H1 (cell line): ENCODE measurements around the gene ZNF396. TPM values are rescaled to one million over a fixed set of nuclear protein-coding genes. Genes with fewer than 3 reads are reported as not detected.

Source experiments
- BACH1 ChIP-seq: IDR thresholded peaks from 2 replicates; pipeline ENCODE4 v1.6.1; 2012; ENCODE audit warnings: low read length, improper control_type of control experiment
- CHD7 ChIP-seq: fragments of 300-600 bp; sonication (generic); IDR thresholded peaks from 2 replicates; pipeline ENCODE4 v1.7.1; 2012; ENCODE audit warnings: low read length, moderate library complexity, mild to moderate bottlenecking, inconsistent platforms; ENCODE audit not compliant: insufficient replicate concordance
- CTCF ChIP-seq, 3 experiments: IDR thresholded peaks; 1 replicate in 2 of 3; 2 replicates in 1 of 3; pipeline versions ENCODE4 v1.5.1 to v1.6.1; 2011; ENCODE audit warnings: low read length in 3 of 3, mild to moderate bottlenecking in 3 of 3, inconsistent platforms in 2 of 3, low read depth in 1 of 3, moderate library complexity in 1 of 3; ENCODE audit not compliant: insufficient read depth in 1 of 3; ENCODE audit errors: control extremely low read depth in 1 of 3
- E2F6 ChIP-seq: IDR thresholded peaks from 2 replicates; pipeline ENCODE4 v1.6.1; 2012; ENCODE audit warnings: inconsistent platforms
- SUZ12 ChIP-seq: fragments of 200-600 bp; sonication (generic); IDR thresholded peaks from 2 replicates; pipeline ENCODE4 v1.6.1; 2012; ENCODE audit warnings: mild to moderate bottlenecking, inconsistent platforms, low read length, moderate library complexity, mixed read lengths
- polyA plus RNA-seq, 7 experiments: library from polyadenylated mRNA; depleted of rRNA in 3 of 7; stranded (reverse) in 5 of 7; unstranded in 2 of 7; fragments of >200 nt in 5 of 7; fragments of 200-250 nt in 2 of 7; gene quantifications; 1 replicate in 5 of 7; 2 replicates in 1 of 7; 4 replicates in 1 of 7; pipeline versions ENCODE4 v1.2.1 to v1.2.3, GENCODE V29; 2011 to 2013; ENCODE audit warnings: missing spikeins in 2 of 7, mixed read lengths in 2 of 7
- total RNA-seq: library from RNA; stranded (reverse); fragmentation: NEBNext Ultra II Directional; extraction: Animal tissue kit (Norgen Biotek cat#: 25700); gene quantifications from 2 replicates; pipeline ENCODE4 v1.2.1, GENCODE V29; 2021

Gene ZNF396
- total and polyA plus RNA-seq, 2 of the 8 experiments (the other 6 are each of a cell fraction or from before 2014, with no cell fraction given) = 0.44 to 0.74 TPM

- TF ChIP-seq CHD7 (no peak), E2F6 (peak; percentile 47; the same call in 1 of the 2 replicates), SUZ12 (no peak), BACH1 (peak; percentile 38; the same call in 1 of the 2 replicates), CTCF (IDR thresholded peaks at IDR 0.05; ENCODE audit: control extremely low read depth in 1 of 3, insufficient read depth in 1 of 3, low read depth in 1 of 3, low read length in 3 of 3) (no peak)
Observed at GRCh38 chr18:35343936-35344735, 33.0 kb downstream of the ZNF396 start, which contains the start of gene ZNF24 (continued).
